WTC11 (cell line): ENCODE measurements around the gene CIART. TPM values are rescaled to one million over a fixed set of nuclear protein-coding genes. Genes with fewer than 3 reads are reported as not detected.

ENCODE experiments used
- CREB1 ChIP-seq: sonication (generic); formaldehyde crosslinking; IDR thresholded peaks from 2 replicates; pipeline ENCODE4 v1.8.0; 2023; ENCODE audit warnings: mild to moderate bottlenecking, missing genetic modification reagents
- GABPB1 ChIP-seq: sonication (generic); formaldehyde crosslinking; IDR thresholded peaks from 2 replicates; pipeline ENCODE4 v1.8.1; 2023; ENCODE audit warnings: mild to moderate bottlenecking, missing genetic modification reagents
- GTF2I ChIP-seq: fragments of 250-450 bp; sonication (Bioruptor Pico); conservative IDR thresholded peaks from 2 replicates; pipeline ENCODE4 v1.4.0; 2021; ENCODE audit warnings: mild to moderate bottlenecking
- JAZF1 ChIP-seq: fragments of 250-450 bp; sonication (Bioruptor Pico); IDR thresholded peaks from 2 replicates; pipeline ENCODE4 v1.9.0; 2021; ENCODE audit warnings: moderate library complexity, mild to moderate bottlenecking, inconsistent platforms
- KAT7 ChIP-seq: sonication (generic); formaldehyde crosslinking; IDR thresholded peaks from 2 replicates; pipeline ENCODE4 v1.8.1; 2023; ENCODE audit warnings: missing genetic modification reagents, mild to moderate bottlenecking, borderline replicate concordance
- NR1H2 ChIP-seq: sonication (generic); formaldehyde crosslinking; IDR thresholded peaks from 2 replicates; pipeline ENCODE4 v1.9.0; 2021; ENCODE audit warnings: mild to moderate bottlenecking, moderate library complexity, missing genetic modification reagents
- PRRX2 ChIP-seq: fragments of 250-450 bp; sonication (Bioruptor Pico); IDR thresholded peaks from 2 replicates; pipeline ENCODE4 v1.8.0; 2021; ENCODE audit warnings: mild to moderate bottlenecking
- RORB ChIP-seq: fragments of 250-450 bp; sonication (Bioruptor Pico); IDR thresholded peaks from 2 replicates; pipeline ENCODE4 v1.9.0; 2021; ENCODE audit warnings: mild to moderate bottlenecking
- ZBTB21 ChIP-seq: sonication (generic); formaldehyde crosslinking; IDR thresholded peaks from 2 replicates; pipeline ENCODE4 v1.8.1; 2023; ENCODE audit warnings: mild to moderate bottlenecking, missing genetic modification reagents, borderline replicate concordance
- ZNF232 ChIP-seq: sonication (generic); formaldehyde crosslinking; IDR thresholded peaks from 2 replicates; pipeline ENCODE4 v1.8.0; 2022; ENCODE audit warnings: mild to moderate bottlenecking, missing genetic modification reagents
- ZNF423 ChIP-seq: fragments of 250-450 bp; sonication (Bioruptor Pico); IDR thresholded peaks from 2 replicates; pipeline ENCODE4 v2.1.2; 2022; ENCODE audit warnings: mild to moderate bottlenecking, moderate library complexity
- total RNA-seq: library from RNA; stranded (reverse); gene quantifications from 3 replicates; pipeline ENCODE4 v1.2.3, GENCODE V29; 2021
- TF ChIP-seq, protein P1 (sequence below): fragments of 250-450 bp; sonication (Bioruptor Pico); IDR thresholded peaks from 2 replicates; pipeline ENCODE4 v1.9.0; 2021; ENCODE audit warnings: mild to moderate bottlenecking
- TF ChIP-seq, protein P2 (sequence below): sonication (generic); formaldehyde crosslinking; IDR thresholded peaks from 2 replicates; pipeline ENCODE4 v1.8.0; 2023; ENCODE audit warnings: mild to moderate bottlenecking, missing genetic modification reagents
- TF ChIP-seq, protein P3 (sequence below): sonication (generic); formaldehyde crosslinking; IDR thresholded peaks from 2 replicates; pipeline ENCODE4 v1.8.0; 2022; ENCODE audit warnings: mild to moderate bottlenecking, missing genetic modification reagents
- TF ChIP-seq, protein P4 (sequence below): sonication (generic); formaldehyde crosslinking; IDR thresholded peaks from 2 replicates; pipeline ENCODE4 v1.8.0; 2022; ENCODE audit warnings: missing genetic modification reagents
- TF ChIP-seq, protein P5 (sequence below): fragments of 250-450 bp; sonication (Bioruptor Pico); conservative IDR thresholded peaks from 2 replicates; pipeline ENCODE4 v1.9.0; 2021; ENCODE audit warnings: mild to moderate bottlenecking
- TF ChIP-seq, protein P6 (sequence below): sonication (generic); formaldehyde crosslinking; IDR thresholded peaks from 2 replicates; pipeline ENCODE4 v1.8.0; 2022; ENCODE audit warnings: mild to moderate bottlenecking, missing genetic modification reagents
- TF ChIP-seq, protein P7 (sequence below): sonication (generic); formaldehyde crosslinking; conservative IDR thresholded peaks from 2 replicates; pipeline ENCODE4 v1.8.1; 2023; ENCODE audit warnings: mild to moderate bottlenecking, low read depth, missing genetic modification reagents, moderate library complexity
- TF ChIP-seq, protein P8 (sequence below): sonication (generic); formaldehyde crosslinking; IDR thresholded peaks from 2 replicates; pipeline ENCODE4 v1.8.0; 2022; ENCODE audit warnings: mild to moderate bottlenecking, missing genetic modification reagents
- TF ChIP-seq, protein P9 (sequence below): sonication (generic); formaldehyde crosslinking; IDR thresholded peaks from 2 replicates; pipeline ENCODE4 v1.8.1; 2022; ENCODE audit warnings: low read depth, mild to moderate bottlenecking, moderate library complexity, missing genetic modification reagents, borderline replicate concordance

CIART gene
- total RNA-seq, 1 experiment from 2014 or later = 7.8 TPM

DNA sequence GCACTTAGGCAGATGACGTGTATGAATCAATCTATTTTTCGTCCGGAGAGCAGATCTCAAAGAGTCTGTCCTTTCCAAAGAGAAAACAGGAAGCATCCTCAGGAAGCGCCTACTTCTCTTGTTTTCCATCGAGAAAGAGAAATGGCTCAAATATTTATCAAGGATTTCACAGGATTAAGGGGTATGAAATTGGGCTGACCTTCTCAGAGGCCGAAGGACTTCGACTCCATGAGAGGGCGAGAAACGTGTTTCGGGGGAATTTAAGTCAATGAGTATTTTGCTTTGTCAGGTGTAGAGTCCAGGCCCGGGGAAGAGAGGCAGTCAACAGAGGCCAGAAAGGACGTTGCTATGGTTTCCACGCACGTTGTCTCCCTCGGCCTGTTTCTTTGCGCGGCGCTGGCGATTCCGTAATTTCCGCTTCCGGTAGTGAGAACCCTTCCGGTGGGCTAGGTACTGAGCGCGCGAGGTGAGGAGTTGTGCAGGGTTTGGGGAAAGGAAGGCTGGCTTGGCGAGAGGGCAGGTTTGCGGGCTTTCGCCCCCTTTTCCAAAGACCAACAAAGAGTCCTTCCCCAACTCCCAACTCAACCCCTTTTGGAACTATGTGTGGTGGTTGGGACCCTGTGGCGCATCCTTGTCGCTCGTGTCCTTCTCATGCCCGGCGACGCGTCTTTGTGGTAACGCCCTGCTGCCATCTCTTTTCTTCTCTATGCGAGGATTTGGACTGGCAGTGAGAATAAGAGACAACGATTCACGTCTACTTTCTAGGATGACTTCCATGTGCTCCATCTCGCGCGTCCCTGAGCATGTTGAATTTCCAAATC, 11.3 kb downstream of the CIART start, which contains the start of gene MRPS21 (continued):
- TF ChIP-seq, protein P1, sequence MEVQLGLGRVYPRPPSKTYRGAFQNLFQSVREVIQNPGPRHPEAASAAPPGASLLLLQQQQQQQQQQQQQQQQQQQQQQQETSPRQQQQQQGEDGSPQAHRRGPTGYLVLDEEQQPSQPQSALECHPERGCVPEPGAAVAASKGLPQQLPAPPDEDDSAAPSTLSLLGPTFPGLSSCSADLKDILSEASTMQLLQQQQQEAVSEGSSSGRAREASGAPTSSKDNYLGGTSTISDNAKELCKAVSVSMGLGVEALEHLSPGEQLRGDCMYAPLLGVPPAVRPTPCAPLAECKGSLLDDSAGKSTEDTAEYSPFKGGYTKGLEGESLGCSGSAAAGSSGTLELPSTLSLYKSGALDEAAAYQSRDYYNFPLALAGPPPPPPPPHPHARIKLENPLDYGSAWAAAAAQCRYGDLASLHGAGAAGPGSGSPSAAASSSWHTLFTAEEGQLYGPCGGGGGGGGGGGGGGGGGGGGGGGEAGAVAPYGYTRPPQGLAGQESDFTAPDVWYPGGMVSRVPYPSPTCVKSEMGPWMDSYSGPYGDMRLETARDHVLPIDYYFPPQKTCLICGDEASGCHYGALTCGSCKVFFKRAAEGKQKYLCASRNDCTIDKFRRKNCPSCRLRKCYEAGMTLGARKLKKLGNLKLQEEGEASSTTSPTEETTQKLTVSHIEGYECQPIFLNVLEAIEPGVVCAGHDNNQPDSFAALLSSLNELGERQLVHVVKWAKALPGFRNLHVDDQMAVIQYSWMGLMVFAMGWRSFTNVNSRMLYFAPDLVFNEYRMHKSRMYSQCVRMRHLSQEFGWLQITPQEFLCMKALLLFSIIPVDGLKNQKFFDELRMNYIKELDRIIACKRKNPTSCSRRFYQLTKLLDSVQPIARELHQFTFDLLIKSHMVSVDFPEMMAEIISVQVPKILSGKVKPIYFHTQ (CRISPR knock-in tag) = no peak
- TF ChIP-seq, protein P2, sequence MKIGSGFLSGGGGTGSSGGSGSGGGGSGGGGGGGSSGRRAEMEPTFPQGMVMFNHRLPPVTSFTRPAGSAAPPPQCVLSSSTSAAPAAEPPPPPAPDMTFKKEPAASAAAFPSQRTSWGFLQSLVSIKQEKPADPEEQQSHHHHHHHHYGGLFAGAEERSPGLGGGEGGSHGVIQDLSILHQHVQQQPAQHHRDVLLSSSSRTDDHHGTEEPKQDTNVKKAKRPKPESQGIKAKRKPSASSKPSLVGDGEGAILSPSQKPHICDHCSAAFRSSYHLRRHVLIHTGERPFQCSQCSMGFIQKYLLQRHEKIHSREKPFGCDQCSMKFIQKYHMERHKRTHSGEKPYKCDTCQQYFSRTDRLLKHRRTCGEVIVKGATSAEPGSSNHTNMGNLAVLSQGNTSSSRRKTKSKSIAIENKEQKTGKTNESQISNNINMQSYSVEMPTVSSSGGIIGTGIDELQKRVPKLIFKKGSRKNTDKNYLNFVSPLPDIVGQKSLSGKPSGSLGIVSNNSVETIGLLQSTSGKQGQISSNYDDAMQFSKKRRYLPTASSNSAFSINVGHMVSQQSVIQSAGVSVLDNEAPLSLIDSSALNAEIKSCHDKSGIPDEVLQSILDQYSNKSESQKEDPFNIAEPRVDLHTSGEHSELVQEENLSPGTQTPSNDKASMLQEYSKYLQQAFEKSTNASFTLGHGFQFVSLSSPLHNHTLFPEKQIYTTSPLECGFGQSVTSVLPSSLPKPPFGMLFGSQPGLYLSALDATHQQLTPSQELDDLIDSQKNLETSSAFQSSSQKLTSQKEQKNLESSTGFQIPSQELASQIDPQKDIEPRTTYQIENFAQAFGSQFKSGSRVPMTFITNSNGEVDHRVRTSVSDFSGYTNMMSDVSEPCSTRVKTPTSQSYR = no peak
- TF ChIP-seq ZNF232 (CRISPR knock-in tag) = no peak
- TF ChIP-seq GTF2I (CRISPR knock-in tag) = no peak
- TF ChIP-seq, protein P3, sequence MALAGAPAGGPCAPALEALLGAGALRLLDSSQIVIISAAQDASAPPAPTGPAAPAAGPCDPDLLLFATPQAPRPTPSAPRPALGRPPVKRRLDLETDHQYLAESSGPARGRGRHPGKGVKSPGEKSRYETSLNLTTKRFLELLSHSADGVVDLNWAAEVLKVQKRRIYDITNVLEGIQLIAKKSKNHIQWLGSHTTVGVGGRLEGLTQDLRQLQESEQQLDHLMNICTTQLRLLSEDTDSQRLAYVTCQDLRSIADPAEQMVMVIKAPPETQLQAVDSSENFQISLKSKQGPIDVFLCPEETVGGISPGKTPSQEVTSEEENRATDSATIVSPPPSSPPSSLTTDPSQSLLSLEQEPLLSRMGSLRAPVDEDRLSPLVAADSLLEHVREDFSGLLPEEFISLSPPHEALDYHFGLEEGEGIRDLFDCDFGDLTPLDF (CRISPR knock-in tag) = no peak
- no peak for TF ChIP-seq JAZF1
- TF ChIP-seq, protein P4, sequence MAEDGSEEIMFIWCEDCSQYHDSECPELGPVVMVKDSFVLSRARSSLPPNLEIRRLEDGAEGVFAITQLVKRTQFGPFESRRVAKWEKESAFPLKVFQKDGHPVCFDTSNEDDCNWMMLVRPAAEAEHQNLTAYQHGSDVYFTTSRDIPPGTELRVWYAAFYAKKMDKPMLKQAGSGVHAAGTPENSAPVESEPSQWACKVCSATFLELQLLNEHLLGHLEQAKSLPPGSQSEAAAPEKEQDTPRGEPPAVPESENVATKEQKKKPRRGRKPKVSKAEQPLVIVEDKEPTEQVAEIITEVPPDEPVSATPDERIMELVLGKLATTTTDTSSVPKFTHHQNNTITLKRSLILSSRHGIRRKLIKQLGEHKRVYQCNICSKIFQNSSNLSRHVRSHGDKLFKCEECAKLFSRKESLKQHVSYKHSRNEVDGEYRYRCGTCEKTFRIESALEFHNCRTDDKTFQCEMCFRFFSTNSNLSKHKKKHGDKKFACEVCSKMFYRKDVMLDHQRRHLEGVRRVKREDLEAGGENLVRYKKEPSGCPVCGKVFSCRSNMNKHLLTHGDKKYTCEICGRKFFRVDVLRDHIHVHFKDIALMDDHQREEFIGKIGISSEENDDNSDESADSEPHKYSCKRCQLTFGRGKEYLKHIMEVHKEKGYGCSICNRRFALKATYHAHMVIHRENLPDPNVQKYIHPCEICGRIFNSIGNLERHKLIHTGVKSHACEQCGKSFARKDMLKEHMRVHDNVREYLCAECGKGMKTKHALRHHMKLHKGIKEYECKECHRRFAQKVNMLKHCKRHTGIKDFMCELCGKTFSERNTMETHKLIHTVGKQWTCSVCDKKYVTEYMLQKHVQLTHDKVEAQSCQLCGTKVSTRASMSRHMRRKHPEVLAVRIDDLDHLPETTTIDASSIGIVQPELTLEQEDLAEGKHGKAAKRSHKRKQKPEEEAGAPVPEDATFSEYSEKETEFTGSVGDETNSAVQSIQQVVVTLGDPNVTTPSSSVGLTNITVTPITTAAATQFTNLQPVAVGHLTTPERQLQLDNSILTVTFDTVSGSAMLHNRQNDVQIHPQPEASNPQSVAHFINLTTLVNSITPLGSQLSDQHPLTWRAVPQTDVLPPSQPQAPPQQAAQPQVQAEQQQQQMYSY = no peak
- no peak for TF ChIP-seq NR1H2
- TF ChIP-seq, protein P5, sequence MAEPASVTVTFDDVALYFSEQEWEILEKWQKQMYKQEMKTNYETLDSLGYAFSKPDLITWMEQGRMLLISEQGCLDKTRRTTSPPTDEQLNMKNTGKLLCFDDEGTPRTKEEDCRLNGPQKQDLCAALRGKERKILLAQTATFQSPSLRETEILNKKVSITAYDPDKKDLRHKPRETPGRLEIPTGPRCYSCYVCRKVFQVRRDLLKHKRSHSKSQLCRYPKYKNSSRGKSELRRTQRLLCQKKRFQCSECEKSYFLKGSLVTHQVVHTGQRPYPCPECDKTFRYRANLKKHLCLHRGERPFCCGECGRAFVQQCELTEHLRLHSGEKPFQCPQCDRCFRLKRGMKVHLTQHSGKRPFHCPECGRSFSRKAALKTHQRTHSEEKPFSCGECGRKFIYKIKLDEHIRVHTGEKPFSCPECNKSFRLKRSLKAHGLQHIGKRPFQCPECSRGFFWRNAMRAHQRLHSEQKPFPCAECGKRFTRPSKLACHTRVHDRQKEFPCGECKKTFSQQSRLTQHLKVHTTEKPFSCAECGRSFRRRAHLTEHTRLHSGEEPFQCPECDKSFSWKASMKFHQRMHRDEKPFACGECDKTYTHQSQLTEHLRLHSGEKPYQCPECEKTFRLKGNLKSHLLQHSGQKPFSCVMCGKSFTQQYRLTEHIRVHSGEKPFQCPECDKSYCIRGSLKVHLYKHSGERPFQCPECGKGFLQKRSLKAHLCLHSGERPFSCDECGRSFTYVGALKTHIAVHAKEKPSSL (CRISPR knock-in tag) = no peak
- TF ChIP-seq, protein P6, sequence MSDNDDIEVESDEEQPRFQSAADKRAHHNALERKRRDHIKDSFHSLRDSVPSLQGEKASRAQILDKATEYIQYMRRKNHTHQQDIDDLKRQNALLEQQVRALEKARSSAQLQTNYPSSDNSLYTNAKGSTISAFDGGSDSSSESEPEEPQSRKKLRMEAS (CRISPR knock-in tag) = peak; percentile 89
- peak; percentile 85 for TF ChIP-seq GABPB1 (CRISPR knock-in tag)
- no peak for TF ChIP-seq CREB1 (CRISPR knock-in tag)
- TF ChIP-seq, protein P7, sequence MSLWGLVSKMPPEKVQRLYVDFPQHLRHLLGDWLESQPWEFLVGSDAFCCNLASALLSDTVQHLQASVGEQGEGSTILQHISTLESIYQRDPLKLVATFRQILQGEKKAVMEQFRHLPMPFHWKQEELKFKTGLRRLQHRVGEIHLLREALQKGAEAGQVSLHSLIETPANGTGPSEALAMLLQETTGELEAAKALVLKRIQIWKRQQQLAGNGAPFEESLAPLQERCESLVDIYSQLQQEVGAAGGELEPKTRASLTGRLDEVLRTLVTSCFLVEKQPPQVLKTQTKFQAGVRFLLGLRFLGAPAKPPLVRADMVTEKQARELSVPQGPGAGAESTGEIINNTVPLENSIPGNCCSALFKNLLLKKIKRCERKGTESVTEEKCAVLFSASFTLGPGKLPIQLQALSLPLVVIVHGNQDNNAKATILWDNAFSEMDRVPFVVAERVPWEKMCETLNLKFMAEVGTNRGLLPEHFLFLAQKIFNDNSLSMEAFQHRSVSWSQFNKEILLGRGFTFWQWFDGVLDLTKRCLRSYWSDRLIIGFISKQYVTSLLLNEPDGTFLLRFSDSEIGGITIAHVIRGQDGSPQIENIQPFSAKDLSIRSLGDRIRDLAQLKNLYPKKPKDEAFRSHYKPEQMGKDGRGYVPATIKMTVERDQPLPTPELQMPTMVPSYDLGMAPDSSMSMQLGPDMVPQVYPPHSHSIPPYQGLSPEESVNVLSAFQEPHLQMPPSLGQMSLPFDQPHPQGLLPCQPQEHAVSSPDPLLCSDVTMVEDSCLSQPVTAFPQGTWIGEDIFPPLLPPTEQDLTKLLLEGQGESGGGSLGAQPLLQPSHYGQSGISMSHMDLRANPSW (CRISPR knock-in tag) = no peak
- TF ChIP-seq PRRX2 (CRISPR knock-in tag) = no peak
- no peak for TF ChIP-seq KAT7 (CRISPR knock-in tag)
- no peak for TF ChIP-seq ZBTB21 (CRISPR knock-in tag)
- TF ChIP-seq ZNF423 = no peak
- TF ChIP-seq RORB = no peak
- TF ChIP-seq, protein P8, sequence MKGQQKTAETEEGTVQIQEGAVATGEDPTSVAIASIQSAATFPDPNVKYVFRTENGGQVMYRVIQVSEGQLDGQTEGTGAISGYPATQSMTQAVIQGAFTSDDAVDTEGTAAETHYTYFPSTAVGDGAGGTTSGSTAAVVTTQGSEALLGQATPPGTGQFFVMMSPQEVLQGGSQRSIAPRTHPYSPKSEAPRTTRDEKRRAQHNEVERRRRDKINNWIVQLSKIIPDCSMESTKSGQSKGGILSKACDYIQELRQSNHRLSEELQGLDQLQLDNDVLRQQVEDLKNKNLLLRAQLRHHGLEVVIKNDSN (CRISPR knock-in tag) = no peak
- TF ChIP-seq, protein P9, sequence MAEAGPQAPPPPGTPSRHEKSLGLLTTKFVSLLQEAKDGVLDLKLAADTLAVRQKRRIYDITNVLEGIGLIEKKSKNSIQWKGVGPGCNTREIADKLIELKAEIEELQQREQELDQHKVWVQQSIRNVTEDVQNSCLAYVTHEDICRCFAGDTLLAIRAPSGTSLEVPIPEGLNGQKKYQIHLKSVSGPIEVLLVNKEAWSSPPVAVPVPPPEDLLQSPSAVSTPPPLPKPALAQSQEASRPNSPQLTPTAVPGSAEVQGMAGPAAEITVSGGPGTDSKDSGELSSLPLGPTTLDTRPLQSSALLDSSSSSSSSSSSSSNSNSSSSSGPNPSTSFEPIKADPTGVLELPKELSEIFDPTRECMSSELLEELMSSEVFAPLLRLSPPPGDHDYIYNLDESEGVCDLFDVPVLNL = 0 out of 2 replicates have a peak, but pooled peaks have one; percentile 27
